Measurements from ENCODE around the gene TMEM44. TPM values are rescaled to one million over a fixed set of nuclear protein-coding genes. Genes with fewer than 3 reads are reported as not detected.

Gene TMEM44, protein sequence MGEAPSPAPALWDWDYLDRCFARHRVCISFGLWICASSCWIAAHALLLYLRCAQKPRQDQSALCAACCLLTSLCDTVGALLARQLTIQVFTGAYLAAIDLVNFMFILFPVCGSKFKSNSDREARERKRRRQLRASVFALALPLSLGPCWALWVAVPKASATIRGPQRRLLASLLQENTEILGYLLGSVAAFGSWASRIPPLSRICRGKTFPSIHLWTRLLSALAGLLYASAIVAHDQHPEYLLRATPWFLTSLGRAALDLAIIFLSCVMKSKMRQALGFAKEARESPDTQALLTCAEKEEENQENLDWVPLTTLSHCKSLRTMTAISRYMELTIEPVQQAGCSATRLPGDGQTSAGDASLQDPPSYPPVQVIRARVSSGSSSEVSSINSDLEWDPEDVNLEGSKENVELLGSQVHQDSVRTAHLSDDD
- 9.7 to 11.8 TPM (median 11.2 TPM) in 5 replicates for total RNA-seq (2022; extraction: Qiagen RNA extraction; ENCODE audit: low read depth)

DNA sequence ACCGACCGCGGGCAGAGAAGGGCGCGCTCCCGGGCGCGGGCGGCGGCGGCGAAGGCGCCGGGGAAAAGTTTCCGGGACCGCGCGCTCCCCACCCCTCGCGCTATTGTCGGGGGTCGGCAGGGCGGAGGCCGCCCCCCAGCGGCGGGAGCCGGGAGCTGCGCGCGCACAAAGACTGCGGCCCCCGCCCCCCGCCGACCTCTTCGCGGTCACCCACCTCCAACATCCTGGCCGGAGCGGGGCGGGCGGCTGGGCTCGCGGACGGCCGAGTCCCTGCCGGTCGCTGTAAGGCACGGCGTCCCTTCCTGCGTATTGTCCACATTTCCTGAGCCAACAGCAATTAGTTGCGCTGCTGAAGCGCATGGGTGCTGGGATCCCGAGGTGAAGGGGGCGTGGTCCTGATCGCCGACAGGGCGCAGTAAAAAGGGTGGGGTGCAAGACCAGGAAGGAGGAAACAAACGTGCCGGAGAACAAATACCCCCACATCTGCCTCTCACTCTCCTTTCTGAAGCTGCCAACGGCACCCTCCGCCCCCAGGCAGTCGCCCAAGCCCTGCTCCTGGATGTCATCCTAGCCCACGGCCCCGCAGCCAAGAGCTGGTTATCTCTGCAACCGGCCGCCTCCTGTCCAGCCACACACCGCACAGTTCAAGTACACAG lies at the start of gene TMEM44:
Gene TMEM44 (minus strand): TSS at position 71 of the 656 bp plus-strand sequence. CDS start 204 bp downstream, outside the sequence.

DNA sequence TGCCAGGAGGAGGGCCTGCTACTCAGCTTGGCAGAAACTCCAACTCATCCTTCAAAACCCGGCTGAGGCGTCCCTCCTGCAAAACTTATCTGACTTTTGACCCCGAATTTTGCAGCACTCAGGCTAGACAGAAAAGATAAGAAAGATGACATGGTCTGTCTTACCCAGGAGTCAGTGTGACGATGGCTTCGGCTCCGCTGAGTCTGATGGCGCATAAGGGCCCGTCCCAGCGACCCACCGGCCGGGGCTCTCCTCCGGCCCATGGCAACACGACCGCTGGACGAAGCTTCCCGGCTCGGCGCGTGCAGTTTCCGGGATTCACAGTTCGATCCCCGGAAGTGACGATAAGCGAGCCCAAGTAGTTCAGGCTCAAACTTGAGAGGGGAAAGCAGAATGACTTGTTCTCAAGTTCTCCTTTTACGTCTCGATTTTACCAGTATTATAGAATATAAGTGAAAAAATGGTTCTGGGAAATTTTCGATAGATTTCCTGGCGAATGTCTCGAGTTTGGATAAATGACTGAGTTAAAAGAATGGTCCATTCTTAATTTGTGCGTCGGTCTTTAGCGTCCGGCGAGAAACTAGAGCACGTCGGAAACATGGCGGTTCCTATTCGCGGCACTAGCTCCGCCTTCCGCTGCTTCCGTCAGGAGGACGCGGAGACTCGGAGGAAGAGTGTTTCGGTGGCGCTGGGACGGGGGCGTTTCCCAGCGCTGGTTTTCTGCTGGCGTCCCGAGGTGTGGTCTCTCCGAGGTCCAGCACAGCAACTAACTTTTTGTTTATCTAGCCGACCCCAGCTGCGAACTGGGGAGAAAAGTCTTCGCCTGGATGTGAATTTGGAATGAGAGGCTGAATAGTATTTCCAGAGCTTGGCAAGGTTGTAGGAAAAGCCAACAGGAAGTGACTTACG lies 38.9 kb upstream of the TMEM44 start, which contains the start of gene LSG1:
Gene LSG1 (minus strand): TSS at position 292 of the 909 bp plus-strand sequence. CDS start 29 bp downstream, at position 263.

Other genes with a start within 250 kb of the TMEM44 start
- 0.03 TPM in 1 of 5 replicates, not detected in the others for gene GP5, start 234.2 kb downstream of the TMEM44 start, total RNA-seq (2022; extraction: Qiagen RNA extraction; ENCODE audit: low read depth)
- 19.7 to 40.3 TPM (median 34.3 TPM) in 5 replicates for gene ATP13A3, start 146.4 kb downstream of the TMEM44 start, total RNA-seq (2022; extraction: Qiagen RNA extraction; ENCODE audit: low read depth)
- 31.4 to 35.6 TPM (median 31.7 TPM) in 5 replicates for gene LSG1, start 38.8 kb upstream of the TMEM44 start, total RNA-seq (2022; extraction: Qiagen RNA extraction; ENCODE audit: low read depth)
- 9.8 to 15.8 TPM (median 14.6 TPM) in 5 replicates for gene FAM43A, start 52.5 kb upstream of the TMEM44 start, total RNA-seq (2022; extraction: Qiagen RNA extraction; ENCODE audit: low read depth)